ENCODE results near the gene TACR1.

TACR1 gene

GRCh38 chr2:75018162-75018561 lies 181.2 kb downstream of the TACR1 start:
- TF ChIP-seq CTCF (IDR thresholded peaks at IDR 0.05; ENCODE audit: control extremely low read depth, extremely low read depth, low read depth, missing control alignments), result no peak
- POLR2A ChIA-PET, result no interaction called here
- CTCF ChIA-PET, result no interaction called here
- no peak for DNase-seq (ENCODE audit: extremely low spot score)

GRCh38 chr2:75012080-75012479 lies 187.2 kb downstream of the TACR1 start:
- CTCF ChIA-PET, result interaction anchor here (1.5 to 2.5 kb wide), 3 partner anchors 8 to 29 kb away, joined by 3 to 6 read pairs (median 3); no protein-coding TSS in a partner anchor
- POLR2A ChIA-PET, result no interaction called here
- no peak for TF ChIP-seq CTCF (IDR thresholded peaks at IDR 0.05; ENCODE audit: control extremely low read depth, extremely low read depth, low read depth, missing control alignments)
- DNase-seq (ENCODE audit: extremely low spot score), result no peak

- DNase-seq (ENCODE audit: extremely low spot score), result no peak
- POLR2A ChIA-PET, result no interaction called here
- TF ChIP-seq CTCF (IDR thresholded peaks at IDR 0.05; ENCODE audit: control extremely low read depth, extremely low read depth, low read depth, missing control alignments), result no peak
- CTCF ChIA-PET, result interaction anchor here (1.7 kb wide), 1 partner anchor 91 kb away, joined by 5 read pairs; no protein-coding TSS in a partner anchor
Measured at GRCh38 chr2:75010571-75010970, 188.7 kb downstream of the TACR1 start.

- no peak for DNase-seq (ENCODE audit: extremely low spot score)
- TF ChIP-seq CTCF (IDR thresholded peaks at IDR 0.05; ENCODE audit: control extremely low read depth, extremely low read depth, low read depth, missing control alignments), result no peak
- POLR2A ChIA-PET, result no interaction called here
- CTCF ChIA-PET, result interaction anchor here (1.5 kb wide), 1 partner anchor 24 kb away, joined by 4 read pairs; no protein-coding TSS in a partner anchor
Measured at GRCh38 chr2:75007819-75008218, 191.5 kb downstream of the TACR1 start.

GRCh38 chr2:75007061-75007460 lies 192.3 kb downstream of the TACR1 start:
- ChIA-PET POLR2A (no interaction called here), CTCF (interaction anchor here (1.5 kb wide), 1 partner anchor 23 kb away, joined by 4 read pairs; no protein-coding TSS in a partner anchor)
- TF ChIP-seq CTCF (IDR thresholded peaks at IDR 0.05; ENCODE audit: control extremely low read depth, extremely low read depth, low read depth, missing control alignments), result no peak
- DNase-seq (ENCODE audit: extremely low spot score), result no peak

- TF ChIP-seq CTCF (IDR thresholded peaks at IDR 0.05; ENCODE audit: control extremely low read depth, extremely low read depth, low read depth, missing control alignments), result no peak
- POLR2A ChIA-PET, result no interaction called here
- no peak for DNase-seq (ENCODE audit: extremely low spot score)
- CTCF ChIA-PET, result no interaction called here
Measured at GRCh38 chr2:75006041-75006440, 193.3 kb downstream of the TACR1 start.

- POLR2A ChIA-PET, result no interaction called here
- no peak for TF ChIP-seq CTCF (IDR thresholded peaks at IDR 0.05; ENCODE audit: control extremely low read depth, extremely low read depth, low read depth, missing control alignments)
- DNase-seq (ENCODE audit: extremely low spot score), result no peak
- CTCF ChIA-PET, result interaction anchor here (0.7 to 1.3 kb wide), 8 partner anchors 8 to 605 kb away, joined by 3 to 6 read pairs (median 3); no protein-coding TSS in a partner anchor
Measured at GRCh38 chr2:75003773-75004172, 195.5 kb downstream of the TACR1 start.

Data from GM10248 (cell line).